Stimulated activated CD4-positive, alpha-beta T cell treated with anti-CD3 and anti-CD28 coated beads, Interleukin-1b, Interleukin-23, amount 100 ng/mL, for 24 hours (primary cell): ENCODE data around the gene CASKIN2.
"Not testable (repeated sequence)": the region's sequence is repeated elsewhere in the genome, so short reads cannot be mapped to it uniquely, and the experiment has no call there.

Source experiments
- DNase-seq, 4 experiments: peaks; one replicate each; pipeline ENCODE4 v3.0.0-alpha.2; 2020; ENCODE audit warnings: low read depth in 4 of 4, low spot score in 1 of 4

CASKIN2 gene

GRCh38 chr17:75521290-75521689 is 6.0 kb upstream of the CASKIN2 start:
- DNase-seq = no peak

- DNase-seq = not testable (repeated sequence)
These were observed 5.1 kb upstream of the CASKIN2 start for GRCh38 chr17:75520413-75520812.

- DNase-seq = no peak
These were observed 3.7 kb upstream of the CASKIN2 start for GRCh38 chr17:75518983-75519537.

- no peak for DNase-seq
These were observed 2.9 kb upstream of the CASKIN2 start for GRCh38 chr17:75518201-75518600.

GRCh38 chr17:75517297-75517865 is 2.0 kb upstream of the CASKIN2 start:
- no peak for DNase-seq

- DNase-seq = peak in 1 of 4 experiments; percentile 26
These were observed 1.4 kb upstream of the CASKIN2 start for GRCh38 chr17:75516619-75517296.

- peak; percentile 83 to 96 (median 90) for DNase-seq
These were observed 900 bp upstream of the CASKIN2 start, which contains the start of gene TSEN54 for GRCh38 chr17:75516255-75516618. Gene TSEN54 (plus strand): TSS chr17:75516528. CDS start chr17:75516561, 33 bp downstream.

- DNase-seq = no peak
These were observed 330 bp downstream of the CASKIN2 start for GRCh38 chr17:75514919-75515495.

GRCh38 chr17:75514299-75514918 is 928 bp downstream of the CASKIN2 start:
- no peak for DNase-seq

- DNase-seq = no peak
These were observed 1.7 kb downstream of the CASKIN2 start for GRCh38 chr17:75513641-75514000.

GRCh38 chr17:75512926-75513640 is 2.3 kb downstream of the CASKIN2 start:
- no peak for DNase-seq

GRCh38 chr17:75511610-75512575 is 3.4 kb downstream of the CASKIN2 start:
- no peak for DNase-seq

- DNase-seq = no peak
These were observed 4.1 kb downstream of the CASKIN2 start for GRCh38 chr17:75511270-75511609.

- DNase-seq = no peak
These were observed 5.6 kb downstream of the CASKIN2 start for GRCh38 chr17:75509528-75510258.

- DNase-seq = no peak
These were observed 6.4 kb downstream of the CASKIN2 start for GRCh38 chr17:75508931-75509361.

GRCh38 chr17:75507733-75508719 is 7.3 kb downstream of the CASKIN2 start:
- no peak for DNase-seq

- no peak for DNase-seq
These were observed 8.4 kb downstream of the CASKIN2 start for GRCh38 chr17:75506888-75507287.

- no peak for DNase-seq
These were observed 9.2 kb downstream of the CASKIN2 start for GRCh38 chr17:75506134-75506533.
